Measurements from ENCODE around the gene WWOX.

WWOX gene

GRCh38 chr16:78433116-78433515, 333.7 kb downstream of the WWOX start:
- TF ChIP-seq CTCF (IDR thresholded peaks at IDR 0.05; ENCODE audit: borderline replicate concordance, extremely low read depth, low read length, poor library complexity, severe bottlenecking) (no peak), EZH2 (IDR thresholded peaks at IDR 0.05; ENCODE audit: borderline replicate concordance, low read depth, low read length, severe bottlenecking) (no peak)
- DNase-seq = no peak

GRCh38 chr16:78434401-78434800, 334.9 kb downstream of the WWOX start:
- Histone ChIP-seq H2AFZ (ENCODE audit: low read depth, low read length) (no peak overlapping the region), H3K4me3 (ENCODE audit: low read depth in 1 of 2, low read length in 2 of 2) (no peak overlapping the region), H3K9ac (ENCODE audit: low read depth, low read length) (no peak overlapping the region), H3K4me2 (ENCODE audit: insufficient read depth, low read length) (no peak overlapping the region), H3K4me1 (ENCODE audit: insufficient read depth, low read length) (no peaks in the 10 kb centered on the region), H3K9me3 (ENCODE audit: insufficient read depth, low read length, severe bottlenecking) (no peaks in the 10 kb centered on the region), H3K27me3 (ENCODE audit: insufficient read depth, low read length, poor library complexity) (no peaks in the 10 kb centered on the region), H3K36me3 (ENCODE audit: insufficient read depth, low read length) (peaks cover 22% of the 10 kb centered on the region), H3K27ac (ENCODE audit: low read length) (no peak overlapping the region), H4K20me1 (ENCODE audit: insufficient read depth, low read length) (no peaks in the 10 kb centered on the region), H3K79me2 (ENCODE audit: insufficient read depth, low read length) (no peaks in the 10 kb centered on the region)
- DNase-seq (no peak), ATAC-seq (ENCODE audit: insufficient read depth, low read depth) (no peak)
- TF ChIP-seq CTCF (IDR thresholded peaks at IDR 0.05; ENCODE audit: borderline replicate concordance, extremely low read depth, low read length, poor library complexity, severe bottlenecking) (no peak), EZH2 (IDR thresholded peaks at IDR 0.05; ENCODE audit: borderline replicate concordance, low read depth, low read length, severe bottlenecking) (no peak)

More at GRCh38 chr16:78433116-78433515, 333.7 kb downstream of the WWOX start:
- Histone ChIP-seq H3K9ac (ENCODE audit: low read depth, low read length) (no peak overlapping the region), H3K27me3 (ENCODE audit: insufficient read depth, low read length, poor library complexity) (no peaks in the 10 kb centered on the region), H3K36me3 (ENCODE audit: insufficient read depth, low read length) (peaks cover 24% of the 10 kb centered on the region), H3K9me3 (ENCODE audit: insufficient read depth, low read length, severe bottlenecking) (peaks cover 2% of the 10 kb centered on the region), H3K4me3 (ENCODE audit: low read depth in 1 of 2, low read length in 2 of 2) (no peak overlapping the region), H3K79me2 (ENCODE audit: insufficient read depth, low read length) (no peaks in the 10 kb centered on the region), H4K20me1 (ENCODE audit: insufficient read depth, low read length) (no peaks in the 10 kb centered on the region), H3K4me1 (ENCODE audit: insufficient read depth, low read length) (no peaks in the 10 kb centered on the region), H3K4me2 (ENCODE audit: insufficient read depth, low read length) (no peak overlapping the region), H2AFZ (ENCODE audit: low read depth, low read length) (no peak overlapping the region), H3K27ac (ENCODE audit: low read length) (no peak overlapping the region)
- no peak for ATAC-seq (ENCODE audit: insufficient read depth, low read depth)

GRCh38 chr16:78435260-78435659, 335.8 kb downstream of the WWOX start:
- DNase-seq = no peak
- no peak overlapping the region for H3K4me2 ChIP-seq (ENCODE audit: insufficient read depth, low read length)
- H3K27ac ChIP-seq (ENCODE audit: low read length) = no peak overlapping the region
- no peaks in the 10 kb centered on the region for H3K4me1 ChIP-seq (ENCODE audit: insufficient read depth, low read length)
- no peaks in the 10 kb centered on the region for H3K9me3 ChIP-seq (ENCODE audit: insufficient read depth, low read length, severe bottlenecking)
- TF ChIP-seq CTCF (IDR thresholded peaks at IDR 0.05; ENCODE audit: borderline replicate concordance, extremely low read depth, low read length, poor library complexity, severe bottlenecking) (no peak), EZH2 (IDR thresholded peaks at IDR 0.05; ENCODE audit: borderline replicate concordance, low read depth, low read length, severe bottlenecking) (no peak)
- no peak overlapping the region for H3K9ac ChIP-seq (ENCODE audit: low read depth, low read length)
- H3K36me3 ChIP-seq (ENCODE audit: insufficient read depth, low read length) = peaks cover 15% of the 10 kb centered on the region
- no peak overlapping the region for H2AFZ ChIP-seq (ENCODE audit: low read depth, low read length)
- H3K79me2 ChIP-seq (ENCODE audit: insufficient read depth, low read length) = no peaks in the 10 kb centered on the region
- H4K20me1 ChIP-seq (ENCODE audit: insufficient read depth, low read length) = no peaks in the 10 kb centered on the region
- no peaks in the 10 kb centered on the region for H3K27me3 ChIP-seq (ENCODE audit: insufficient read depth, low read length, poor library complexity)
- no peak overlapping the region for H3K4me3 ChIP-seq (ENCODE audit: low read depth in 1 of 2, low read length in 2 of 2)
- ATAC-seq (ENCODE audit: insufficient read depth, low read depth) = no peak

- no peak for DNase-seq
- Histone ChIP-seq H3K4me2 (ENCODE audit: insufficient read depth, low read length) (no peak overlapping the region), H4K20me1 (ENCODE audit: insufficient read depth, low read length) (no peaks in the 10 kb centered on the region), H3K9ac (ENCODE audit: low read depth, low read length) (no peak overlapping the region), H3K27ac (ENCODE audit: low read length) (no peak overlapping the region), H3K79me2 (ENCODE audit: insufficient read depth, low read length) (no peaks in the 10 kb centered on the region), H3K4me3 (ENCODE audit: low read depth in 1 of 2, low read length in 2 of 2) (no peak overlapping the region), H2AFZ (ENCODE audit: low read depth, low read length) (no peak overlapping the region), H3K9me3 (ENCODE audit: insufficient read depth, low read length, severe bottlenecking) (no peaks in the 10 kb centered on the region), H3K27me3 (ENCODE audit: insufficient read depth, low read length, poor library complexity) (no peaks in the 10 kb centered on the region), H3K4me1 (ENCODE audit: insufficient read depth, low read length) (no peaks in the 10 kb centered on the region), H3K36me3 (ENCODE audit: insufficient read depth, low read length) (peaks cover 15% of the 10 kb centered on the region)
- no peak for ATAC-seq (ENCODE audit: insufficient read depth, low read depth)
- TF ChIP-seq EZH2 (IDR thresholded peaks at IDR 0.05; ENCODE audit: borderline replicate concordance, low read depth, low read length, severe bottlenecking) (no peak), CTCF (IDR thresholded peaks at IDR 0.05; ENCODE audit: borderline replicate concordance, extremely low read depth, low read length, poor library complexity, severe bottlenecking) (no peak)
Observed at GRCh38 chr16:78436023-78436422, 336.6 kb downstream of the WWOX start.
